Tibial nerve (tissue), 3 donors: Measurements from ENCODE around the gene SF1.

ENCODE experiments used
- EP300 ChIP-seq, 2 donors: sonication (generic); formaldehyde crosslinking; IDR thresholded peaks; one replicate each; pipeline ENCODE4 v1.6.1; 2017; ENCODE audit warnings: antibody characterized with exemption in 2 of 2, mild to moderate bottlenecking in 1 of 2
- POLR2A ChIP-seq, 2 donors: fragments of 450-650 bp; IDR thresholded peaks; one replicate each; pipeline ENCODE4 v1.6.1; 2017; ENCODE audit warnings: antibody characterized with exemption in 2 of 2, mild to moderate bottlenecking in 2 of 2, moderate library complexity in 2 of 2

- TF ChIP-seq POLR2A (IDR thresholded peaks at IDR 0.05) (peak; percentile 13 to 52), EP300 (IDR thresholded peaks at IDR 0.05) (peak in 1 of 2 donors; percentile 33)
Measured at GRCh38 chr11:64777449-64778222, 706 bp downstream of the SF1 start.
